ENCODE data around the gene TAAR2.

Gene TAAR2

GRCh38 chr6:132571774-132572173 is 52.3 kb downstream of the TAAR2 start:
- no peak overlapping the region for H3K4me3 ChIP-seq (ENCODE audit: low read depth, low read length)
- CTCF ChIA-PET, result no interaction called here
- no peak for TF ChIP-seq YY2 (tag by site-specific recombination; IDR thresholded peaks at IDR 0.05)
- TF ChIP-seq PRDM2 (tag by site-specific recombination; IDR thresholded peaks at IDR 0.05; ENCODE audit: borderline replicate concordance), result no peak
- TF ChIP-seq ZNF621 (tag by site-specific recombination; IDR thresholded peaks at IDR 0.05), result no peak
- TF ChIP-seq INSM2 (tag by site-specific recombination; IDR thresholded peaks at IDR 0.05), result no peak
- TF ChIP-seq ZBTB20 (tag by site-specific recombination; IDR thresholded peaks at IDR 0.05), result no peak
- no peak for TF ChIP-seq ZNF350 (tag by site-specific recombination; IDR thresholded peaks at IDR 0.05)
- no peak for TF ChIP-seq ZNF280C (tag by site-specific recombination; IDR thresholded peaks at IDR 0.05)
- TF ChIP-seq ZFP37 (tag by site-specific recombination; IDR thresholded peaks at IDR 0.05), result no peak
- no peaks in the 10 kb centered on the region for H3K4me1 ChIP-seq (ENCODE audit: control insufficient read depth, insufficient read depth, low read length)
- H3K27ac ChIP-seq (ENCODE audit: extremely low read depth, low read depth, low read length), result no peak overlapping the region
- H3K9me3 ChIP-seq (ENCODE audit: control insufficient read depth, insufficient read depth, low read depth, low read length), result no peaks in the 10 kb centered on the region
- H3K36me3 ChIP-seq (ENCODE audit: control insufficient read depth in 2 of 2, insufficient read depth in 1 of 2, low read length in 2 of 2), result no peaks in the 10 kb centered on the region
- POLR2A ChIA-PET, result no interaction called here

GRCh38 chr6:132570221-132570777 is 53.8 kb downstream of the TAAR2 start, which contains the start of gene TAAR6:
Gene TAAR6, plus strand, starts transcription at chr6:132570322. Its CDS starts 0 bp downstream, at chr6:132570322.
- Histone ChIP-seq H3K36me3 (ENCODE audit: control insufficient read depth in 2 of 2, insufficient read depth in 1 of 2, low read length in 2 of 2) (no peaks in the 10 kb centered on the region), H3K4me3 (ENCODE audit: low read depth, low read length) (no peak within 1 kb of the TSS), H3K9me3 (ENCODE audit: control insufficient read depth, insufficient read depth, low read depth, low read length) (no peaks in the 10 kb centered on the region), H3K4me1 (ENCODE audit: control insufficient read depth, insufficient read depth, low read length) (no peaks in the 10 kb centered on the region), H3K27ac (ENCODE audit: extremely low read depth, low read depth, low read length) (no peak within 1 kb of the TSS)
- CTCF ChIA-PET, result interaction anchor here (0.6 to 1.0 kb wide), 3 partner anchors 12 to 29 kb away, joined by 3 read pairs; no protein-coding TSS in a partner anchor
- POLR2A ChIA-PET, result no interaction called here
- TF ChIP-seq PRDM4 (tag by site-specific recombination; IDR thresholded peaks at IDR 0.05) (no peak), ZNF266 (tag by site-specific recombination; IDR thresholded peaks at IDR 0.05; ENCODE audit: low read depth) (no peak), ZNF423 (tag by site-specific recombination; IDR thresholded peaks at IDR 0.05) (no peak), ZNF654 (tag by site-specific recombination; IDR thresholded peaks at IDR 0.05; ENCODE audit: low read depth) (no peak), YY1 (tag by site-specific recombination; IDR thresholded peaks at IDR 0.05) (no peak), ZNF292 (tag by site-specific recombination; IDR thresholded peaks at IDR 0.05; ENCODE audit: borderline replicate concordance, low read depth) (no peak), ZNF133 (tag by site-specific recombination; IDR thresholded peaks at IDR 0.05) (no peak), ZNF140 (tag by site-specific recombination; IDR thresholded peaks at IDR 0.05) (no peak), ZNF274 (IDR thresholded peaks at IDR 0.05; ENCODE audit: low read length) (no peak), ZNF274 (tag by site-specific recombination; IDR thresholded peaks at IDR 0.05; ENCODE audit: borderline replicate concordance) (no peak), ZSCAN16 (tag by site-specific recombination; IDR thresholded peaks at IDR 0.05) (no peak), GLI2 (tag by site-specific recombination; IDR thresholded peaks at IDR 0.05; ENCODE audit: borderline replicate concordance, low read depth) (no peak), ZNF600 (tag by site-specific recombination; IDR thresholded peaks at IDR 0.05) (no peak), ZNF239 (tag by site-specific recombination; IDR thresholded peaks at IDR 0.05) (no peak), KLF16 (tag by site-specific recombination; IDR thresholded peaks at IDR 0.05) (no peak), ZNF549 (tag by site-specific recombination; IDR thresholded peaks at IDR 0.05) (no peak), FEZF1 (tag by site-specific recombination; IDR thresholded peaks at IDR 0.05) (no peak)
